ENCODE results near the gene PPP1R13B.
A peak's percentile ranks its signal among the peaks of the same experiment; 100 is the strongest.

- TF ChIP-seq CTCF (IDR thresholded peaks at IDR 0.05) = peak; percentile 95
- no peak for TF ChIP-seq EZH2 (IDR thresholded peaks at IDR 0.05)
Measured at GRCh38 chr14:103808403-103809001, 38.9 kb downstream of the PPP1R13B start.
